Fibroblast of the aortic adventitia (primary cell): Measurements from ENCODE around the gene CENPP. TPM values are rescaled to one million over a fixed set of nuclear protein-coding genes. Genes with fewer than 3 reads are reported as not detected.
A peak's percentile ranks its signal among the peaks of the same experiment; 100 is the strongest.
"Not testable (repeated sequence)": the region's sequence is repeated elsewhere in the genome, so short reads cannot be mapped to it uniquely, and the experiment has no call there.

ENCODE experiments used
- DNase-seq: peaks from one replicate; pipeline ENCODE4 v3.0.0-alpha.2; 2010; ENCODE audit warnings: low read depth
- H3K4me3 ChIP-seq: 2 replicates; pipeline ENCODE4 v1.5.1; 2011; ENCODE audit warnings: low read depth, mild to moderate bottlenecking, control low read depth, low read length, moderate library complexity
- total RNA-seq: library from RNA; depleted of rRNA; stranded (reverse); fragments of >200 nt; gene quantifications from 2 replicates; pipeline ENCODE4 v1.2.3, GENCODE V29; 2012; ENCODE audit warnings: low replicate concordance
- TF ChIP-seq, protein P1 (sequence below): IDR thresholded peaks from 2 replicates; pipeline ENCODE4 v1.5.1; 2011; ENCODE audit warnings: mild to moderate bottlenecking, low read length, control low read depth, inconsistent platforms; ENCODE audit not compliant: insufficient read depth

The CENPP gene
- total RNA-seq, 1 donor = 19.3 TPM

- TF ChIP-seq, protein P1, sequence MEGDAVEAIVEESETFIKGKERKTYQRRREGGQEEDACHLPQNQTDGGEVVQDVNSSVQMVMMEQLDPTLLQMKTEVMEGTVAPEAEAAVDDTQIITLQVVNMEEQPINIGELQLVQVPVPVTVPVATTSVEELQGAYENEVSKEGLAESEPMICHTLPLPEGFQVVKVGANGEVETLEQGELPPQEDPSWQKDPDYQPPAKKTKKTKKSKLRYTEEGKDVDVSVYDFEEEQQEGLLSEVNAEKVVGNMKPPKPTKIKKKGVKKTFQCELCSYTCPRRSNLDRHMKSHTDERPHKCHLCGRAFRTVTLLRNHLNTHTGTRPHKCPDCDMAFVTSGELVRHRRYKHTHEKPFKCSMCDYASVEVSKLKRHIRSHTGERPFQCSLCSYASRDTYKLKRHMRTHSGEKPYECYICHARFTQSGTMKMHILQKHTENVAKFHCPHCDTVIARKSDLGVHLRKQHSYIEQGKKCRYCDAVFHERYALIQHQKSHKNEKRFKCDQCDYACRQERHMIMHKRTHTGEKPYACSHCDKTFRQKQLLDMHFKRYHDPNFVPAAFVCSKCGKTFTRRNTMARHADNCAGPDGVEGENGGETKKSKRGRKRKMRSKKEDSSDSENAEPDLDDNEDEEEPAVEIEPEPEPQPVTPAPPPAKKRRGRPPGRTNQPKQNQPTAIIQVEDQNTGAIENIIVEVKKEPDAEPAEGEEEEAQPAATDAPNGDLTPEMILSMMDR = no peak
- H3K4me3 ChIP-seq = no peak overlapping the region
- peak; percentile 39 for DNase-seq
Measured at GRCh38 chr9:92561374-92562330, 235.9 kb downstream of the CENPP start.

GRCh38 chr9:92562461-92562967, 236.8 kb downstream of the CENPP start:
- H3K4me3 ChIP-seq = no peak overlapping the region
- TF ChIP-seq, protein P1 = no peak
- peak; percentile 45 for DNase-seq

GRCh38 chr9:92563116-92564100, 237.7 kb downstream of the CENPP start:
- TF ChIP-seq, protein P1 = no peak
- DNase-seq = peak; percentile 5

GRCh38 chr9:92564504-92564903, 238.8 kb downstream of the CENPP start:
- H3K4me3 ChIP-seq = no peak overlapping the region
- peak; percentile 70 for DNase-seq
- TF ChIP-seq, protein P1 = no peak

More at GRCh38 chr9:92563116-92564100, 237.7 kb downstream of the CENPP start:
- no peak overlapping the region for H3K4me3 ChIP-seq

- TF ChIP-seq, protein P1 = no peak
- peak; percentile 79 for DNase-seq
- H3K4me3 ChIP-seq = no peak overlapping the region
Measured at GRCh38 chr9:92564982-92565381, 239.2 kb downstream of the CENPP start.

DNA sequence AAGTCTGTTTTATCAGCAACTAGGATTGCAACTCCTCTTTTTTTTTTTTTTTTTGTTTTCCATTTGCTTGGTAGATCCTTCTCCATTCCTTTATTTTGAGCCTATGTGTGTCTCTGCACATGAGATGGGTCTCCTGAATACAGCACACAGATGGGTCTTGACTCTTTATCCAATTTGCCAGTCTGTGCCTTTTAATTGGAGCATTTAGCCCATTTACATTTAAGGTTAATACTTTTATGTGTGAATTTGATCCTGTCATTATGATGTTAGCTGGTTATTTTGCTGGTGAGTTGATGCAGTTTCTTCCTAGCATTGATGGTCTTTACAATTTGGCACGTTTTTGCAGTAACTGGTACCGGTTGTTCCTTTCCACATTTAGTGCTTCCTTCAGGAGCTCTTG, 246.1 kb downstream of the CENPP start:
- not testable (repeated sequence) for DNase-seq, H3K4me3 ChIP-seq

DNA sequence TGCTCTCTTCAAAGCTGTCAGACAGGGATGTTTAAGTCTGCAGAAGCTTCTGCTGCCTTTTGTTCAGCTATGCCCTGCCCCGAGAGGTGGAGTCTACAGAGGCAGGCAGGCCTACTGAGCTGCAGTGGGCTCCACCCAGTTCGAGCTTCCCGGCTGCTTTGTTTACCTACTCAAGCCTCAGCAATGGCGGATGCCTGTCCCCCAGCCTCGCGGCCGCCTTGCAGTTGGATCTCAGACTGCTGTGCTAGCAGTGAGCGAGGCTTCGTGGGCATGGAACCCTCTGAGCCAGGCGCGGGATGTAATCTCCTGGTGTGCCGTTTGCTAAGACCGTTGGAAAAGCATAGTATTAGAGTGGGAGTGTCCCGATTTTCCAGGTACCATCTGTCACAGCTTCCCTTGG, 247.9 kb downstream of the CENPP start:
- not testable (repeated sequence) for H3K4me3 ChIP-seq

More for the DNA sequence above, 247.9 kb downstream of the CENPP start:
- DNase-seq = not testable (repeated sequence)
